Left lung (tissue), 10 donors: ENCODE measurements around the gene HNRNPAB. TPM values are rescaled to one million over a fixed set of nuclear protein-coding genes. Genes with fewer than 3 reads are reported as not detected.

Experiments used
- ATAC-seq: fragments of 200-7000 bp; cut with Tn5 transposase; one replicate; pipeline ENCODE4 v1.9.1; 2020; ENCODE audit warnings: moderate library complexity
- DNase-seq, 4 donors: peaks; one replicate each; pipeline ENCODE4 v3.0.0-alpha.2; 2013 to 2020
- H3K27ac ChIP-seq, 2 donors: fragments of 200-600 bp; sonication (generic) in 1 of 2; one replicate each; pipeline versions ENCODE4 v1.5.0 to v1.8.0; 2020 to 2021
- H3K27me3 ChIP-seq, 2 donors: fragments of 200-600 bp; sonication (generic) in 1 of 2; one replicate each; pipeline versions ENCODE4 v1.5.0 to v1.8.0; 2020 to 2021
- H3K36me3 ChIP-seq, 2 donors: fragments of 200-600 bp; sonication (generic) in 1 of 2; one replicate each; pipeline versions ENCODE4 v1.5.0 to v1.8.0; 2020 to 2021
- H3K4me1 ChIP-seq, 2 donors: fragments of 200-600 bp; one replicate each; pipeline ENCODE4 v1.8.0; 2021
- H3K4me3 ChIP-seq, 2 donors: fragments of 200-600 bp; sonication (generic) in 1 of 2; one replicate each; pipeline versions ENCODE4 v1.5.0 to v1.8.0; 2020 to 2021; ENCODE audit warnings: mild to moderate bottlenecking in 1 of 2
- H3K9me3 ChIP-seq, 2 donors: fragments of 200-600 bp; sonication (generic) in 1 of 2; one replicate each; pipeline versions ENCODE4 v1.5.0 to v1.8.0; 2020 to 2021
- CTCF ChIP-seq, 2 donors: fragments of 200-600 bp; sonication (generic) in 1 of 2; IDR thresholded peaks; one replicate each; pipeline versions ENCODE4 v1.5.0 to v1.8.0; 2021; ENCODE audit warnings: antibody characterized with exemption in 2 of 2
- intact Hi-C, 2 donors: fragments of 100-400 bp; cut with DNase I; formaldehyde crosslinking; loops; one replicate each; pipeline versions ENCODE4 v1.11.2 to v1.14.2; 2022
- polyA plus RNA-seq, 6 donors: library from polyadenylated mRNA; unstranded; fragments of 120-200 nt; gene quantifications; one replicate each; pipeline ENCODE4 v1.2.1, GENCODE V29; 2013; ENCODE audit not compliant: insufficient read length in 6 of 6
- total RNA-seq, 2 donors: library from RNA; stranded (reverse); fragmentation: NEBNext Ultra II Directional; extraction: Animal tissue kit (Norgen Biotek cat#: 25700); gene quantifications; one replicate each; pipeline ENCODE4 v1.2.1, GENCODE V29; 2021
- donor health status: DM: no; HTN: yes; CAD: no.
- donor health status: DM: no; HTN: no; CAD: no.

Gene HNRNPAB
- total and polyA plus RNA-seq, 8 donors: 113 to 178 (median 127) TPM

GRCh38 chr5:178204935-178205748, 809 bp downstream of the HNRNPAB start:
- ATAC-seq (peak; percentile 73), DNase-seq (peak; percentile 54 to 96 (median 82))
- intact Hi-C loops: no loop called here
- H3K4me1 ChIP-seq: peaks cover 24 to 54% of the 10 kb centered on the region in 2 donors
- peak overlapping the region; percentile 84 to 86 for H3K4me3 ChIP-seq
- no peak for TF ChIP-seq CTCF (IDR thresholded peaks at IDR 0.05)
- H3K27ac ChIP-seq: peak overlapping the region; percentile 85 to 93
- peaks cover 0 to 42% of the 10 kb centered on the region in 2 donors for H3K36me3 ChIP-seq
- no peaks in the 10 kb centered on the region for H3K9me3 ChIP-seq
- H3K27me3 ChIP-seq: no peaks in the 10 kb centered on the region

GRCh38 chr5:178205749-178206047, 1.4 kb downstream of the HNRNPAB start:
- Histone ChIP-seq H3K4me3 (peak overlapping the region; percentile 84 to 86), H3K36me3 (peaks cover 0 to 48% of the 10 kb centered on the region in 2 donors), H3K27me3 (no peaks in the 10 kb centered on the region), H3K4me1 (peaks cover 24 to 54% of the 10 kb centered on the region in 2 donors), H3K27ac (peak overlapping the region; percentile 85 to 93), H3K9me3 (no peaks in the 10 kb centered on the region)
- no peak for DNase-seq
- ATAC-seq: no peak
- intact Hi-C loops: no loop called here
- no peak for TF ChIP-seq CTCF (IDR thresholded peaks at IDR 0.05)

GRCh38 chr5:178206166-178207101, 2.1 kb downstream of the HNRNPAB start:
- no peak for TF ChIP-seq CTCF (IDR thresholded peaks at IDR 0.05)
- no peaks in the 10 kb centered on the region for H3K9me3 ChIP-seq
- peak overlapping the region; percentile 37 to 85 for H3K27ac ChIP-seq
- no peaks in the 10 kb centered on the region for H3K27me3 ChIP-seq
- intact Hi-C loops: no loop called here
- no peak for ATAC-seq
- H3K36me3 ChIP-seq: peaks cover 0 to 55% of the 10 kb centered on the region in 2 donors
- peaks cover 24 to 52% of the 10 kb centered on the region in 2 donors for H3K4me1 ChIP-seq
- no peak for DNase-seq
- H3K4me3 ChIP-seq: peak overlapping the region; percentile 84 to 86

GRCh38 chr5:178207183-178207916, 3.0 kb downstream of the HNRNPAB start:
- H3K4me1 ChIP-seq: peaks cover 24 to 43% of the 10 kb centered on the region in 2 donors
- peaks cover 0 to 64% of the 10 kb centered on the region in 2 donors for H3K36me3 ChIP-seq
- intact Hi-C loops: no loop called here
- DNase-seq: peak in 3 of 4 donors; percentile 10 to 62 (median 32)
- no peak for TF ChIP-seq CTCF (IDR thresholded peaks at IDR 0.05)
- ATAC-seq: peak; percentile 61
- no peaks in the 10 kb centered on the region for H3K27me3 ChIP-seq
- no peaks in the 10 kb centered on the region for H3K9me3 ChIP-seq
- H3K4me3 ChIP-seq: peak overlapping the region in 1 of 2 donors; percentile 86
- peak overlapping the region in 1 of 2 donors; percentile 37 for H3K27ac ChIP-seq
